GM18526 (cell line): ENCODE measurements around the gene CAP2.

Experiments
- POLR2A ChIP-seq: IDR thresholded peaks from 3 replicates; pipeline ENCODE4 v1.6.1; 2011; ENCODE audit not compliant: insufficient read length; ENCODE audit errors: extremely low read depth

The CAP2 gene

DNA sequence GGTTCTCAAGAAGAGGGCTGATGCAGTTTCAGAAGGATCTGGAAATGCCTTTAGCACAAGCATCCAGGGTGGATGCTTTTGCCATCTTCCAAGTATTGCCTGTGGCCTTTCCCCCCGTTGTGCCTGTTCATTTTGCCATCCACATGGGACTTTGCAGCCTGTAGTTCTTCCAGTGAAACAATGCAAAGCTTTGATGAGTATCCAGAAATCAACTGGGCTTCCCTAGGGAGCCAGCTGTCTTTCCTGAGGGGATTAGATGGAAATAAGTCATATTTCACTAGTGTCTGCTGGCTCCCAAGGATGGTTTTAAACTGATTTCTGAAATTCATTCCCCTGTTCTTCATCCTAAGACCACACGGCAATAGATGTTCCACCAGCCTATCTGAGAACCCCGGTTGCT, 63.3 kb downstream of the CAP2 start:
- TF ChIP-seq POLR2A, result no peak

DNA sequence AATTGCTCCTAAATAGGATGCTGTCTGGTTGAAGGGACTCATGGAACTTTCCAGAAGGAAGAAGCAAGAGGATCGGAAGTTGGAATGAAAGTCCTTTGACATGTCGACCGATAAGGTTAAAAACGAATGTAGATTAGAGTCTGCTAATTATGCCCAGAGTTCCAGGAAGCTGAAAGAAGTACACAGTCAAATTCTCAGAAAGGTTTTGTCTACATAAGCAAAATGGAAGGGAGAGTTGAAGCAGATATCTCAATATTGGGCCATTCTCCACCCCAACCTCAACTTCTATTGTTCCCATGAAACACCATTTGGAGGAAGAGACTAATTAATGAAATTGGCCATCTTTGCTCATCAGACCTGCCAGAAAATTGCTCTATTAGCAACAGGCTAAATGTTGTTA, 64.0 kb downstream of the CAP2 start:
- TF ChIP-seq POLR2A, result no peak

DNA sequence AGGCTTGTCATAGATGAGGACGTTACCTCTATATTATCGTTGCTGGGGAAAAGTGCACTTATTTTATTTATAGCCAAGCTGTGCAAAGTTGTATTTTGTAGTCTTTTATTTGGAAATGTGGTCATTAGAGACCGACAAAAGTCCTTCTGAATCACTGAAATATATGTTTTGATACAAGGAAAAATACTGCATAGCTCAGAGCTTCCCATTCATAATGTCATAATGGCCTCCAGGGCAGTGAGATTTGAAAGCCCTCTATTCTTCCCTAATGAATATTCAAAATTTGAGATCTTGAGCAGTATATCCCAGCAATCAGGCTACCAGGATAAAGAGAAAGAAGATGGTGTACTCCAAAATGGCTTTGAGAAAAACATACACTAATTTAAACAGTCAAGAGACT, 64.6 kb downstream of the CAP2 start:
- no peak for TF ChIP-seq POLR2A

DNA sequence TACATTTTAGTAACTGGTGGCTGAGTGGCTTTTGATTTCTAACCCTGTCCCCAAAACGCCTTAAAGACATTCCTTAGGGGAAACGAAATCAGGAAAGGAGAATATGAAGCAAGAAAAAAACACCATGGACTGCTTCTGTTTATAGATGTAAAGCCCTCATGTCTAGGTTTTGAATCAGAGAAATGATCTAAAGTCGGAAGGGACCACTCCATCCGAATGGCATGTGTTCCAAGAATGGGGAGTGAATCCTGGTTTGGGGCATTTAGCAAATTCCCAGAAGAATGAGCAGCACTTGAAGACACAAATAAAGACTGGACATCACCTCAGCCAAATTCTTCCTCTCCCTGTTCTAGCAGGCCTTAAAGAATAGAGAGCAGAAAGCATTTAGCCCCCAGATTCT, 65.6 kb downstream of the CAP2 start:
- TF ChIP-seq POLR2A, result no peak

DNA sequence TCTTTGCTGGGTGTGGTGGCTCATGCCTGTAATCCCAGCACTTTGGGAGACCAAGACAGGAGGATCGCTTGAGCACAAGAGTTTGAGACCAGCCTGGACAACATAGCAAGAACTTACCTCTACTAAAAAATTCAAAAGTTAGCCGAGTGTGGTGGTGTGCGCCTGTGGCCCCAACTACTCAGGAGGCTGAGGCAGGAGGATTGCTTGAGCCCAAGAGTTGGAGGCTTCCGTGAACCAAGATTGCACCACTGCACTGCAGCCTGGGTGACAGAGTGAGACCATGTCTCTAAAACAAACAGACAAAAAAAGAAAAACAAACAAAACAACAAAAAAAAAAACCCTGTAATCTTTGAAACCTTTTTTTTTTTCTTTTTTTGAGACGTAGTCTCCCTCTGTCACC, 67.5 kb downstream of the CAP2 start:
- no peak for TF ChIP-seq POLR2A

DNA sequence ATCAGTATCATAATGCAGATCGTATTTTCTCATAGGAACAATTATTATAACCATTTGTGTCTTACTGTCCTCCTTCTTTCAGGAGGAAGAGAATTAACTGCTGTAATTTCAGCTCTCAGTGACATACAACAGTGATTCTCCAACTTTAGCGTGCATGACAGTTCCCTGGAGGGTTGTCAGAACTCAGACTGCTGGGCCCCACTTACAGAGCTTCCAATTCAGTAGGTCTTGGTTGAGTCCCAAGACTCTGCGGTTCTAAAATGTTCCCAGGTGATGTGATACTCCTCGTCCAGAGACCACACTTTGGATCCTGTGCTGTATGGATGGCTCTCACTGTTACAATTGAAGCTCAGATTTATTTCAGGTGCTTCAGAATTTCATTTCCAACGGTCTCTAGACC, 72.8 kb downstream of the CAP2 start:
- TF ChIP-seq POLR2A, result no peak

DNA sequence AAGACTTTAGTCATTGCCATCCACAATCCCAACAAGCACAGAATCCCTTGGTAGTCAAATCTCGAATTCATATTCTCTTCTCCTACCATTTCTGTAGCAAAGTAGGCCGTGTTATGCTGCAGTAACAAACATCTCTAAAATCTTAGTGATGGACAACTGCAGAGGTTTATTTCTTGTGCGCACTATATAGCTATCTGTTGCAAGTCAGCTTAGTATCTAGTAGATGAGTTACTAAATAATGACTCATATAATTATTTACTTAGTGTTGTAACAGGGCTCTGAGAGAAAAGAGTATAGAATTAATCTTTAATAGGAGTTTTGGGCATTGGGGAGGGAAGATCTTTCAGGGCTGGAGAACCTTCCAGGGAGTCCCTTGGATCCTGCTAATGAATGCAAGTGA, 73.3 kb downstream of the CAP2 start:
- TF ChIP-seq POLR2A, result no peak

DNA sequence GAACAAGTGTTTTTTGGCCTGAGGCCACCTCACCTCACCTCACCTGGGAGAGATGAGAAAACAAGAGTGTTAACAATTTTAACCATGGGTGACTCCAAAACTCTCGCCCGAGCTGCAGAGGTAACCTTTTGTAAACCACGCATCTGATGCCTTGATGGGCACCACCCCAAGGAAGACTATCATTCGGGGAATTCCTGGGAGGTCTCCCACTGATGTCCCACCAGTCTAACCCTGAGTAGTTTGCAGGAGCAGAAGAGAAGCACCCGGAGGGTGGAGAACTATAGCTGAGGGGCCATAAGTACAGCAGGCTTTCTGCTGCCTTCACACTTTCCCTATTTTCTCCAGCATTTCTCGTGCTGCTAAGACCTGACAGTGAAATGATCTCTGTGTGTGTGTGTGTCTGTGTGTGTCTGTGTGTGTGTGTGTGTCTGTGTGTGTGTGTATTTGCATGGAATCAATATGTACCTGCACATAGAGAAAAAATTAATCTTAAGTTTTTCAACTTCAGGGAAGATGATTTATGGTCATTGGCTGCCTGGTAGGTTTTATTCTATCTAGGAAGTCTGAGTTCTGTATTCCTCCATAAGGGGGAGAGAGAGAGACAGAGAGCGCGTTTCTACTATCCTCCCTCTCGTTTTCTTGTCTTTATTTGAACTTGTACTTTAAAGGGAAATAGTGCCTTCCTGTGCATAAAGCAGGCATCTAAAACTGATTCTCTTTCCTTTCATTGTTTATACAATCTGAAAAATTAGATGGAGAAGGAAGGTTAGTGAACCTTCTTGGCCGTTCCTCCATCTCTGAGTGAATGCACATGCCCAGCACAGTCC, 75.8 kb downstream of the CAP2 start:
- no peak for TF ChIP-seq POLR2A

DNA sequence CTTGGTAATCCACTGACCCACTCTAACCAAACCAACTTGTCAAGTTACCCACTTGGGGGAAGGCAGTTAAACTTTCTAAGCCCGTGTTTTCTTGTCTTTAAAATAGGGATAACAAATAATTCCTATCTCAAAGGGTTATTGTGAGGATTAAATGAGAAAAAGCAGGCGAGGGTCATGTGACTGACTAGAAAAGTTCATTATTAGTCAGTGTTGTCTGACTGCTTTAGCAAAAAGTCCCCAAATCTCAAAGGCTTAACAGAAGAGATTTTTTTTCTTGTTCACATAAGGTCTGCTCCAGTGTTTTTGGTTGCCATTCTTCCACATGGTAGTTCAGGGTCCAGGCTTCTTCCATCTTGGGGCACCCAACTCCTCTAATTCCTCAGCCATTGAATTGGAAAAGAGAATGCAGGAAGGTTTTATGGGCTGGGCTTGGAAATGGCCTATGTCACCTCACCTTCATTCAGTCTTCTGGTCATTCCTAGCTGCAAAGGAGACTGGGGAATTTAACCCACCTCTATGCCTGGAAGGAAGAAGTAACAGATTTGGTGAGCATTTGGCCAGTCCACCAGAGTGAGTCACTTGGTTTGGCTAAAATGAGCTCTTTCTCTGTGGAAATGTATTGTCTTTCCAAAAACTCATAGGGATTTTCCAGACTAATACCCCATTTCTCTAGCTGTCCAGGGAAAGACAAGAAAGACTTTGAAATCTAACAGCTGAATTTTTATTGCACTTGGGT, 77.0 kb downstream of the CAP2 start:
- no peak for TF ChIP-seq POLR2A

DNA sequence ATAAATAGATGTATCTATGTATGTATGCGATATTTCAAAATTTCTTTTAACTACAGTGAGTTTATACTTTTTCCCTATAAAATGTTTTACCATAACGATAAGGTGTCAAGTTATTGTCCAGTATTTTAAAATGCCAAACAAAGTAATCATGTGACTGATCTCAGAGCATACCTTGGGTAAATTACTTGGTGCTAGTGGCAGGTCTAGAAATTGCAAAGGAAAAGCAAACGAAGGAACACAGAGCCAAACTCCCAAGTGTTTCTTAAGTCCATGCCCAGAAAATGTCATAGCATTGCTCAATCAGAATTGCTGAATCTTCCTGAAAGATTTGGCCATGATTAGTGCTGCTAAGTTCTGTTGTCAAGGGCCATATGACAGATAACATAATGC, 77.5 kb downstream of the CAP2 start:
- no peak for TF ChIP-seq POLR2A

DNA sequence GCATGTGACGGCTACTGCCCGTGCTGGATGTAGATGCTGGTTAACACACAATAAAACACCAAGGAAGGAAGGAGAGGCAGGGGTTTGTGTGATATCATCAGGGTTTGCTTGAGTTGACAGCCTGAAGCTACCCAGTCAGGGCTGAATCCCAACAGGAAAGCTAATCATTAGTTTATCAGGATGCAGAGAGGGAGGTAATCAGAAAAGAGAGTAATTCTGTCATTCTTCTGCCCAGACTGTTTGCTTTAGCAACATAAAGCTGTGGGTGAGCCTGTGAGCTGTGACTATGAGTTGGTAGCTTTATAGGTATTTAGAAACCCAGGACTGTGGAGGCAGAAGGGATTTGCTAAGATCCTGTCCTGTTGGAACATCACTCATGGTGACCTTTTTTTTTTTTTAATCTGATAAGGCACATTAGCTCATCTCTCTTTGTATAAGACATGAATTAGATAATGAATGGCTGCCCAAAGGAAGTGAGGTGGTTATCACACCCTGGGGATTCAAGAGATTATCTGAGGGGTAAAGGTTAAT, 79.3 kb downstream of the CAP2 start:
- TF ChIP-seq POLR2A, result no peak

DNA sequence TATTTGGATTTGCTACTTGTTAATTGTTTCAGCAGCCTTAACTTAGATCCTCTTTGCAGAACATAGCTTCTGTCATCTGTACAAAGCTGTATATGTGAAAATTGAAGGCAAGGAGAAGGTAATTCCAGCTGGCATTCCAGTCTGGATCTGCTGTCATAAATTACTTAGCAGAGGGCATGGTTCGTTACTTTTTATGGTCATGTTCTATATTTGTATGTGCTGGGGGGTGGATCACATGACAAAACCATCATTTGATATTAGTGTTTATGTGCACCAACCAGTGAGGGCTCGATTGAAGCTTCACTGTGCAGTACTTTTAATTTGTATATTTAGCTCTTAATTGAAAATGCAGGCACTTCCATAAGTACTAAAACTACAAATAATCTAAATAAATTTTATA, 80.2 kb downstream of the CAP2 start:
- TF ChIP-seq POLR2A, result no peak

DNA sequence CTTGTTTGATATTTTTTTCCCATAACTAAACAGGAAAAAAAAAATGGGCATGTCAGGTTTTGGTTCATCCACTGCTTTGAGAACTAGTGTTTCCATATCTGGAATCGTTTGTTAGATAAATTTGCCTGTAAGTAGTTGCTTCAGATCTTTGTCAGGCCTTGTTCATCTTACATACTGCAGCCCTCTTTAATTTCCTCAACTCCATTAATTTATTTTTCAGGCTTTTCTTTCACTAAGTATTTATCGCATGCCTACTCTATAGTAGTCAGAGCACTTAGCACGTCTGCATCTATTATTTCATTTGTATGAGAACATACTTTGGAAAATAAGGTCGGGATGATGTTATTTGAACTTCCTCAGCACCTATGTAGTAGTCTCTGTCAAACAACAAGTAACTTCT, 80.9 kb downstream of the CAP2 start:
- TF ChIP-seq POLR2A, result no peak

DNA sequence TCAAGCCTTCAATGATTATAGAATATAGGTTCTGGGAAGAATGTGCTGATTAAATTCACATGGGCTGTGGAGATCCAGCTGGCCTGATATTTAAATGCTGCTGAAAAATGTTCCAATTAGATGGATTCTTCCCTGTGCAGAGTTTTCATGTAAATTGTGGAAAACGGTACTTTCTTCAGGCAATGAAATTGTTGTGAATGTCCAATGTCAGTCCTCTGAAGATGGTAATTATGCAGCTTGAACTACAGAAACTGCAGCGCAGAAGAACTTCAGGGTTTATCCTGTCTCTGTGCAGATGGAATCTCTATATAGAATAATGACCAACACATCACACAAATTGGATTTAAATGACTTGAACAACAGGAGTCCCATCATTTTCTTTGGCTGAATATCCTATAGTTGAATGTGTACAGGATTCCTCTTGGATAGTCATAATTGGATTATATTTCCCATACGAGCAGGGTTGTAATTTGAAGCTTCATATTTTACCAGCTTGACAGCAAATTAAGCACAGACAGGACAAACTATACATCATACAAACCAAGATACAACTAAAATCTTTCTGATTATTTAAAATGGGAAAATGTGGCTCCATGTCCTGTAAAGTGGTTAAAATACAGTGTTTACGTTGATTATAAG, 82.3 kb downstream of the CAP2 start:
- TF ChIP-seq POLR2A, result no peak

DNA sequence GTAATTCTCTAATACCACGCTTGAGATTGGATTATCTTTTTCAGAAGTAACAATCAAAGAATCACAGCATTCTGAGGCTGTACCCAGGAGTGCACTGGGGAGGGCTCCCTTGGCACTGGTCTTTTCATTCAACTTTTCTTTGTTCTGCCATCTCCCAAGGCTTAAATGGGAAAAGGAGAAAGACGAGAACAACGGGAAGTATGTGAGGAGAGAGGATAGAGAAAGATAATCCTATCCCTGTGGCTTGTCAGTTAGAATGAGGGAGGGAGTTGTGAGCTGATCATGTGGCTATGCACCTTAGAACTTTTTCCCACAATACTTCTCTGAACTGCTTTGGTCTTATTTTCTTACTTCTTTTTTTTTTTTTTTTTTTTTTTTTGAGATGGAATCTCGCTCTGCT, 83.1 kb downstream of the CAP2 start:
- TF ChIP-seq POLR2A, result no peak

DNA sequence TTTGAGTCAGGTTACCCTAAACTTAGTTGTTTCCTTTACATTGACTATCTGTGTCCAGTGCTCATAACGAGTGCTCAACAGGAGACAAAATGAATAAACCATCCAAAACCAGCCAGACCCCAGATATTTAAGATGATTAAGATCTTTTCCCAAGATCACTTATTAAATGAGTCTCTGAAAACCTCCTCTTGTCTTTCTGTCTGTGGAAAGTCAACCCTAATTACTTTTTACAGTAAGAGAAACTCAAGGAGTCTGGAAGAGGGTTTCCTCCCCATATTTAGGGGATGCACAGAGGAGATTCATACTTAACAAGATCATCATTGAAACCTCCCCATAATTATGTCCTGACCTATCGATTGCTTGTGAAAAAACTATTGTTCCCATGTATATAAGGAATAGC, 84.0 kb downstream of the CAP2 start:
- TF ChIP-seq POLR2A, result no peak
